Astrocyte (in vitro differentiated cells and primary cell): ENCODE measurements around the gene VWA8.

ENCODE experiments used
- CTCF ChIP-seq: IDR thresholded peaks from 2 replicates; pipeline ENCODE4 v1.5.1; 2011; ENCODE audit warnings: low read depth, mild to moderate bottlenecking, inconsistent platforms, low read length, moderate library complexity; ENCODE audit not compliant: insufficient read depth
- EZH2 ChIP-seq: IDR thresholded peaks from 2 replicates; pipeline ENCODE4 v1.6.1; 2012; ENCODE audit warnings: mild to moderate bottlenecking, low read length, inconsistent platforms; ENCODE audit not compliant: insufficient read depth

- no peak for TF ChIP-seq CTCF
- TF ChIP-seq EZH2: no peak
Measured at GRCh38 chr13:41586216-41586615, 374.7 kb downstream of the VWA8 start.
